Caco-2 (cell line): ENCODE data around the gene PTPRN2. TPM values are rescaled to one million over a fixed set of nuclear protein-coding genes. Genes with fewer than 3 reads are reported as not detected.

ENCODE experiments used
- BruUV-seq: library from RNA; stranded (reverse); fragments of 400-500 nt; replicated peaks from 2 replicates; lab custom pipeline; 2021; lab: Mats Ljungman, UMichigan
- CTCF ChIA-PET: fragments of 300-600 bp; sonication (Branson Sonifier 250); formaldehyde crosslinking; loops from one replicate; lab custom pipeline; 2022; ENCODE audit warnings: antibody characterized with exemption; lab: Charles Lee
- POLR2A ChIA-PET: fragments of 300-600 bp; sonication (Branson Sonifier 250); formaldehyde crosslinking; loops from one replicate; lab custom pipeline; 2022; ENCODE audit warnings: antibody characterized with exemption; lab: Charles Lee
- DNase-seq, 2 experiments: peaks; one replicate each; pipeline versions ENCODE4 v3.0.0 to v3.0.0-alpha.2; 2020 to 2022
- H3K27me3 ChIP-seq: replicated peaks from 2 replicates; pipeline ENCODE4 v1.6.0; 2011; ENCODE audit warnings: low read length; ENCODE audit not compliant: control insufficient read depth, insufficient read depth
- H3K36me3 ChIP-seq: 2 replicates; pipeline ENCODE4 v1.5.1; 2011; ENCODE audit warnings: low read length; ENCODE audit not compliant: control insufficient read depth, insufficient read depth
- H3K4me1 ChIP-seq: fragments of 250-450 bp; sonication (Bioruptor Pico); 2 replicates; pipeline ENCODE4 v1.5.1; 2020; ENCODE audit warnings: mild to moderate bottlenecking
- H3K4me3 ChIP-seq: 2 replicates; pipeline ENCODE4 v1.5.1; 2011; ENCODE audit warnings: low read depth, mild to moderate bottlenecking, control low read depth, low read length
- H3K9me3 ChIP-seq: fragments of 250-450 bp; sonication (Bioruptor Pico); 2 replicates; pipeline ENCODE4 v1.5.1; 2020; ENCODE audit warnings: mild to moderate bottlenecking, moderate library complexity
- H3K27ac Mint-ChIP-seq: one replicate; pipeline ENCODE4 v1.8.0; 2022; ENCODE audit warnings: mixed read lengths; ENCODE audit not compliant: unreplicated experiment
- H3K27me3 Mint-ChIP-seq: one replicate; pipeline ENCODE4 v1.8.0; 2022; ENCODE audit warnings: mixed read lengths; ENCODE audit not compliant: insufficient read depth, unreplicated experiment
- H3K36me3 Mint-ChIP-seq: one replicate; pipeline ENCODE4 v1.8.0; 2022; ENCODE audit warnings: mild to moderate bottlenecking, mixed read lengths; ENCODE audit not compliant: insufficient read depth, unreplicated experiment
- H3K4me1 Mint-ChIP-seq: one replicate; pipeline ENCODE4 v1.8.0; 2022; ENCODE audit warnings: low read depth, mixed read lengths; ENCODE audit not compliant: unreplicated experiment
- H3K4me3 Mint-ChIP-seq: one replicate; pipeline ENCODE4 v1.8.0; 2022; ENCODE audit warnings: mild to moderate bottlenecking, moderate library complexity, mixed read lengths; ENCODE audit not compliant: unreplicated experiment
- H3K9me3 Mint-ChIP-seq: one replicate; pipeline ENCODE4 v1.8.0; 2022; ENCODE audit warnings: mixed read lengths; ENCODE audit not compliant: unreplicated experiment
- intact Hi-C: fragments of 100-400 bp; cut with micrococcal nuclease; formaldehyde crosslinking; loops from one replicate; pipeline ENCODE4 v1.10.0; 2022; ENCODE audit not compliant: unreplicated experiment
- total RNA-seq: library from RNA; stranded (reverse); gene quantifications from 2 replicates; pipeline ENCODE4 v1.2.3, GENCODE V29; 2022
- TF ChIP-seq, protein P1 (sequence below), 2 experiments: fragments of 200-600 bp in 1 of 2; IDR thresholded peaks; 1 replicate in 1 of 2; 2 replicates in 1 of 2; pipeline versions ENCODE4 v1.5.1 to v1.8.0; 2011 to 2022; ENCODE audit warnings: antibody characterized with exemption in 1 of 2, control low read depth in 1 of 2, inconsistent platforms in 1 of 2, low read depth in 1 of 2, low read length in 1 of 2, mild to moderate bottlenecking in 1 of 2, moderate library complexity in 1 of 2; ENCODE audit not compliant: insufficient read depth in 1 of 2, severe bottlenecking in 1 of 2, unreplicated experiment in 1 of 2

Gene PTPRN2
- total RNA-seq, 1 experiment from 2014 or later, result 1.4 TPM

DNA sequence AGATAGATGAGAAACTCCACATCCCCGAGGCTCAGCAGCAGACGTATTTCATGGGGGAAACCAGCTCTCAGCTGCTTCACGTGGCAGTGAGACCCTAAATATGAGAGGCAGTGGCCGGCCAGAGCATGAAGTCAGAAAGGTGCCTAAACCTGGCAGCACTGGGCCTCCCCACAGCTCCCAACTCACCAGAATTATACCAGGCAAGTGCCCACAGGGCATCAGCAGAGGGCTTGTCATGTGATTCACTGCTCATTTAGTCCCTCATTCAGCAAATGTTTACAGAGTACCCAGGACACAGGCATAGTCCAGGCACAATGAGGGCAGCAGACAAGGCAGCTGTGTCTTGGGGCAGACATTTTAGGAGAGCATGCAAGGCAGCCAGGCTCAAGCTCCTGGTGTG is 212.6 kb downstream of the PTPRN2 start:
- Histone ChIP-seq H3K4me3 (no peak overlapping the region), H3K4me1 (no peaks in the 10 kb centered on the region)
- peaks cover 15% of the 10 kb centered on the region for H3K36me3 Mint-ChIP-seq

DNA sequence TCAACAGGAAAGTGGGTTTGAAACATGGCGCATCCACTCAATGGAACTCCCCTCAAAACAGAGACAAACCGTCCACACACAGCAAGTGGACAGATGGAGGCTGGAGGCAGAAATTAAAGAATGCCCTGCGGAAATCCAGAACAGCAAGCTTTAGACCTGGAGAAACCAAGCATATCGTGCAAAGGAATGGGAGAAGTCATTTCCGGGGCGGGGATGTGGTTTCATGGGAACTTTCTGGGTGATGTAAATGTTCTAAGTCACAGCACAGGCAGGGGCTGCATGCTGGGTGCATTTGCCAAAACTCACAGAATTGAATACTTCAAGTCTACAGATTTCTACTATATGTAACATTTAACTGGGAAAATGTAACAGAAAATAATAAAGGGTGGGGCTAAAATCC is 213.0 kb downstream of the PTPRN2 start:
- TF ChIP-seq, protein P1, sequence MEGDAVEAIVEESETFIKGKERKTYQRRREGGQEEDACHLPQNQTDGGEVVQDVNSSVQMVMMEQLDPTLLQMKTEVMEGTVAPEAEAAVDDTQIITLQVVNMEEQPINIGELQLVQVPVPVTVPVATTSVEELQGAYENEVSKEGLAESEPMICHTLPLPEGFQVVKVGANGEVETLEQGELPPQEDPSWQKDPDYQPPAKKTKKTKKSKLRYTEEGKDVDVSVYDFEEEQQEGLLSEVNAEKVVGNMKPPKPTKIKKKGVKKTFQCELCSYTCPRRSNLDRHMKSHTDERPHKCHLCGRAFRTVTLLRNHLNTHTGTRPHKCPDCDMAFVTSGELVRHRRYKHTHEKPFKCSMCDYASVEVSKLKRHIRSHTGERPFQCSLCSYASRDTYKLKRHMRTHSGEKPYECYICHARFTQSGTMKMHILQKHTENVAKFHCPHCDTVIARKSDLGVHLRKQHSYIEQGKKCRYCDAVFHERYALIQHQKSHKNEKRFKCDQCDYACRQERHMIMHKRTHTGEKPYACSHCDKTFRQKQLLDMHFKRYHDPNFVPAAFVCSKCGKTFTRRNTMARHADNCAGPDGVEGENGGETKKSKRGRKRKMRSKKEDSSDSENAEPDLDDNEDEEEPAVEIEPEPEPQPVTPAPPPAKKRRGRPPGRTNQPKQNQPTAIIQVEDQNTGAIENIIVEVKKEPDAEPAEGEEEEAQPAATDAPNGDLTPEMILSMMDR (IDR thresholded peaks at IDR 0.05; ENCODE audit: insufficient read depth in 1 of 2, low read depth in 1 of 2, low read length in 1 of 2, severe bottlenecking in 1 of 2, unreplicated experiment in 1 of 2), result no peak
- CTCF ChIA-PET, result no interaction called here
- no peaks in the 10 kb centered on the region for H3K4me1 ChIP-seq
- no peaks in the 10 kb centered on the region for H3K27me3 ChIP-seq
- intact Hi-C loops, result no loop called here
- no peak overlapping the region for H3K4me3 Mint-ChIP-seq
- no peak overlapping the region for H3K4me3 ChIP-seq
- H3K36me3 Mint-ChIP-seq, result peaks cover 12% of the 10 kb centered on the region
- H3K4me1 Mint-ChIP-seq, result no peaks in the 10 kb centered on the region
- DNase-seq, result no peak
- no peaks in the 10 kb centered on the region for H3K27me3 Mint-ChIP-seq
- peaks cover 8% of the 10 kb centered on the region for H3K9me3 Mint-ChIP-seq
- H3K9me3 ChIP-seq, result no peaks in the 10 kb centered on the region
- no peak overlapping the region for H3K27ac Mint-ChIP-seq
- no TSS peak for BruUV-seq
- POLR2A ChIA-PET, result no interaction called here
- no peaks in the 10 kb centered on the region for H3K36me3 ChIP-seq

More for the DNA sequence above, 212.6 kb downstream of the PTPRN2 start:
- no peaks in the 10 kb centered on the region for H3K4me1 Mint-ChIP-seq
- ChIA-PET CTCF (no interaction called here), POLR2A (no interaction called here)
- Histone ChIP-seq H3K27me3 (no peaks in the 10 kb centered on the region), H3K9me3 (no peaks in the 10 kb centered on the region; the same call in 1 of the 2 replicates), H3K36me3 (no peaks in the 10 kb centered on the region)
- no TSS peak for BruUV-seq
- TF ChIP-seq, protein P1 (IDR thresholded peaks at IDR 0.05; ENCODE audit: insufficient read depth in 1 of 2, low read depth in 1 of 2, low read length in 1 of 2, severe bottlenecking in 1 of 2, unreplicated experiment in 1 of 2), result no peak
- no peaks in the 10 kb centered on the region for H3K27me3 Mint-ChIP-seq
- DNase-seq, result no peak
- intact Hi-C loops, result no loop called here
- no peak overlapping the region for H3K4me3 Mint-ChIP-seq
- peaks cover 12% of the 10 kb centered on the region for H3K9me3 Mint-ChIP-seq
- no peak overlapping the region for H3K27ac Mint-ChIP-seq

DNA sequence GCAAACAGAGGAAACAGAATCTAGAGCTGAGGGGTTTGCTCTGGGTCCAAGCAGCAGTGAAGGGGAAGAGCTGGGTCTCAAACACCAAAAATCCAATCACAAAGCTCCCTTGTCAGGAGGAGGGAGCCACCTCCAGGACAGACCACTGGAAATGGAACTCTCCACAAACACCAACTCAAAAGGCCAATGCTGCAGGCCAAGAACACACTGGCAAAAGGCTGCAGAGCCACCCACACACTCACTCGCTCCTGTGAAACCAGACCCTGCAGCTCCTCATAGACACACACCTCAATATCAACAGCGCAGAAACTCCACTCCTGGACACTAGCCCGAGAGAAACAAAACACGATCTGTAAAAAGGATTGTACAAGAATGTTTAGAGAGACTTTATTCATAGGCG is 213.5 kb downstream of the PTPRN2 start:
- ChIA-PET POLR2A (no interaction called here), CTCF (no interaction called here)
- Mint-ChIP-seq H3K36me3 (peaks cover 12% of the 10 kb centered on the region), H3K4me3 (no peak overlapping the region), H3K9me3 (peaks cover 4% of the 10 kb centered on the region), H3K27me3 (no peaks in the 10 kb centered on the region), H3K4me1 (no peaks in the 10 kb centered on the region), H3K27ac (no peak overlapping the region)
- DNase-seq, result no peak
- Histone ChIP-seq H3K27me3 (no peaks in the 10 kb centered on the region), H3K4me1 (no peaks in the 10 kb centered on the region), H3K36me3 (no peaks in the 10 kb centered on the region), H3K4me3 (no peak overlapping the region), H3K9me3 (no peaks in the 10 kb centered on the region)
- TF ChIP-seq, protein P1 (IDR thresholded peaks at IDR 0.05; ENCODE audit: insufficient read depth in 1 of 2, low read depth in 1 of 2, low read length in 1 of 2, severe bottlenecking in 1 of 2, unreplicated experiment in 1 of 2), result no peak
- intact Hi-C loops, result no loop called here
- no TSS peak for BruUV-seq
